HCT116 (cell line): ENCODE measurements around the gene MUC5B. TPM values are rescaled to one million over a fixed set of nuclear protein-coding genes. Genes with fewer than 3 reads are reported as not detected.

Source experiments
- ATAC-seq: fragments of 200-7000 bp; cut with Tn5 transposase; 2 replicates; pipeline ENCODE4 v1.9.1; 2020; ENCODE audit warnings: mild to moderate bottlenecking, moderate library complexity
- BruUV-seq: library from RNA; stranded (reverse); fragments of 400-500 nt; replicated peaks from 2 replicates; lab custom pipeline; 2021; lab: Mats Ljungman, UMichigan
- CTCF ChIA-PET: fragments of 300-600 bp; sonication (Branson Sonifier 250); formaldehyde crosslinking; loops from one replicate; lab custom pipeline; 2021; ENCODE audit warnings: antibody characterized with exemption; lab: Charles Lee
- POLR2A ChIA-PET: fragments of 300-600, 350-600 bp; sonication (Branson Sonifier 250); formaldehyde crosslinking; loops from one replicate; lab custom pipeline; 2021; ENCODE audit warnings: antibody characterized with exemption; lab: Charles Lee
- RAD21 ChIA-PET, 2 experiments: fragments of 300-600 bp; sonication (Branson Sonifier 250); formaldehyde crosslinking; loops; one replicate each; lab custom pipeline; 2023; ENCODE audit warnings: low total read pairs in 2 of 2; ENCODE audit not compliant: uncharacterized antibody in 2 of 2, unreplicated experiment in 2 of 2, low non-redundant PET in 1 of 2; lab: Charles Lee
- DNase-seq: peaks from one replicate; pipeline ENCODE4 v3.0.0-alpha.2; 2010; ENCODE audit warnings: low read depth, low spot score
- H2AFZ ChIP-seq: fragments of 200-600 bp; shearing (Covaris generic), sonication (generic); 2 replicates; pipeline ENCODE4 v1.6.1; 2017; ENCODE audit warnings: low read depth, mixed run types, mixed read lengths, antibody characterized with exemption, low read length; ENCODE audit not compliant: poor library complexity, severe bottlenecking
- H3K27ac ChIP-seq: 2 replicates; pipeline ENCODE4 v1.5.1; 2012; ENCODE audit warnings: low read depth, low read length
- H3K27me3 ChIP-seq: fragments of 200-600 bp; sonication (generic); 2 replicates; pipeline ENCODE4 v1.6.1; 2016; ENCODE audit warnings: mixed run types, low read length, mixed read lengths; ENCODE audit not compliant: insufficient read depth
- H3K36me3 ChIP-seq, 2 experiments: fragments of 200-500 bp in 1 of 2; fragments of 200-600 bp in 1 of 2; sonication (Bioruptor generic) in 1 of 2; sonication (generic) in 1 of 2; 2 replicates each; pipeline versions ENCODE4 v1.5.1 to v1.6.1; 2014 to 2016; ENCODE audit warnings: low read length in 2 of 2, inconsistent platforms in 1 of 2, mixed read lengths in 1 of 2, mixed run types in 1 of 2; ENCODE audit not compliant: insufficient read depth in 2 of 2, control insufficient read depth in 1 of 2
- H3K4me1 ChIP-seq, 2 experiments: fragments of 200-600 bp in 1 of 2; sonication (generic) in 1 of 2; 2 replicates each; pipeline versions ENCODE4 v1.5.1 to v1.6.1; 2012 to 2017; ENCODE audit warnings: low read length in 2 of 2, inconsistent platforms in 1 of 2, mild to moderate bottlenecking in 1 of 2, mixed read lengths in 1 of 2, mixed run types in 1 of 2, moderate library complexity in 1 of 2; ENCODE audit not compliant: insufficient read depth in 2 of 2, control insufficient read depth in 1 of 2
- H3K4me2 ChIP-seq: fragments of 200-600 bp; sonication (generic); 2 replicates; pipeline ENCODE4 v1.6.1; 2017; ENCODE audit warnings: mixed run types, low read length, mixed read lengths
- H3K4me3 ChIP-seq, 2 experiments: fragments of 200-600 bp in 1 of 2; sonication (generic) in 1 of 2; replicated peaks in 1 of 2; 2 replicates each; pipeline ENCODE4 v1.5.1; 2011 to 2016; ENCODE audit warnings: low read length in 2 of 2, control low read depth in 1 of 2, low read depth in 1 of 2, mild to moderate bottlenecking in 1 of 2, mixed read lengths in 1 of 2, mixed run types in 1 of 2
- H3K79me2 ChIP-seq: fragments of 200-600 bp; sonication (generic); 2 replicates; pipeline ENCODE4 v1.6.1; 2017; ENCODE audit warnings: mild to moderate bottlenecking, mixed run types, low read length, moderate library complexity, mixed read lengths; ENCODE audit not compliant: insufficient read depth
- H3K9ac ChIP-seq: fragments of 200-600 bp; sonication (generic); 2 replicates; pipeline ENCODE4 v1.6.1; 2016; ENCODE audit warnings: low read length, mixed read lengths
- H3K9me2 ChIP-seq: fragments of 200-600 bp; sonication (generic), shearing (Covaris generic); 2 replicates; pipeline ENCODE4 v1.6.1; 2017; ENCODE audit warnings: mixed run types, mild to moderate bottlenecking, moderate library complexity; ENCODE audit not compliant: insufficient read depth
- H3K9me3 ChIP-seq, 2 experiments: fragments of 200-500 bp in 1 of 2; fragments of 200-600 bp in 1 of 2; sonication (Bioruptor generic) in 1 of 2; sonication (generic) in 1 of 2; 2 replicates each; pipeline ENCODE4 v1.6.1; 2014 to 2017; ENCODE audit warnings: low read length in 2 of 2, mixed read lengths in 2 of 2, inconsistent platforms in 1 of 2, low read depth in 1 of 2, mild to moderate bottlenecking in 1 of 2, mixed run types in 1 of 2, moderate library complexity in 1 of 2; ENCODE audit not compliant: control insufficient read depth in 1 of 2, insufficient read depth in 1 of 2
- H4K20me1 ChIP-seq: fragments of 200-600 bp; sonication (generic), shearing (Covaris generic); 2 replicates; pipeline ENCODE4 v1.6.1; 2017; ENCODE audit warnings: mixed run types, mild to moderate bottlenecking, moderate library complexity; ENCODE audit not compliant: insufficient read depth
- CBX3 ChIP-seq: IDR thresholded peaks from 2 replicates; pipeline ENCODE4 v1.6.1; 2012; ENCODE audit warnings: low read depth
- EGR1 ChIP-seq: IDR thresholded peaks from 2 replicates; pipeline ENCODE4 v1.6.1; 2012; ENCODE audit warnings: low read depth
- ELF1 ChIP-seq: IDR thresholded peaks from 2 replicates; pipeline ENCODE4 v1.6.1; 2012; ENCODE audit warnings: low read depth, borderline replicate concordance
- EZH2 ChIP-seq: fragments of 200-600 bp; sonication (generic); IDR thresholded peaks from 2 replicates; pipeline ENCODE4 v1.6.1; 2017; ENCODE audit warnings: antibody characterized with exemption, mixed run types
- FOSL1 ChIP-seq: IDR thresholded peaks from 2 replicates; pipeline ENCODE4 v1.6.1; 2012; ENCODE audit warnings: low read depth
- JUND ChIP-seq: IDR thresholded peaks from 2 replicates; pipeline ENCODE4 v1.6.1; 2012
- POLR2A ChIP-seq: IDR thresholded peaks from 2 replicates; pipeline ENCODE4 v1.7.0; 2011; ENCODE audit warnings: borderline replicate concordance; ENCODE audit not compliant: insufficient read depth, insufficient read length; ENCODE audit errors: extremely low read depth
- POLR2AphosphoS5 ChIP-seq: IDR thresholded peaks from 2 replicates; pipeline ENCODE4 v1.6.1; 2011; ENCODE audit warnings: mild to moderate bottlenecking, low read depth, low read length, moderate library complexity
- REST ChIP-seq: IDR thresholded peaks from 2 replicates; pipeline ENCODE4 v1.6.1; 2012; ENCODE audit warnings: low read depth
- SIN3A ChIP-seq: IDR thresholded peaks from 2 replicates; pipeline ENCODE4 v1.6.1; 2012; ENCODE audit warnings: low read depth
- SP1 ChIP-seq: IDR thresholded peaks from 2 replicates; pipeline ENCODE4 v1.6.1; 2012; ENCODE audit warnings: low read depth
- SRF ChIP-seq: IDR thresholded peaks from 2 replicates; pipeline ENCODE4 v1.6.1; 2012; ENCODE audit warnings: low read depth
- ZFX ChIP-seq: fragments of 450-650 bp; IDR thresholded peaks from 2 replicates; pipeline ENCODE4 v1.6.1; 2017
- ZNF274 ChIP-seq: fragments of 200-500 bp; sonication (Bioruptor generic); IDR thresholded peaks from 2 replicates; pipeline ENCODE4 v1.6.1; 2014; ENCODE audit warnings: mild to moderate bottlenecking, low read depth, low read length, inconsistent platforms
- intact Hi-C: fragments of 100-400 bp; cut with micrococcal nuclease; formaldehyde crosslinking; loops from 2 replicates; pipeline ENCODE4 v1.10.0; 2022
- total RNA-seq: library from RNA; stranded (reverse); gene quantifications from one replicate; pipeline ENCODE4 v1.2.1, GENCODE V29; 2021; ENCODE audit not compliant: unreplicated experiment
- TF ChIP-seq, protein P1 (sequence below): IDR thresholded peaks from 2 replicates; pipeline ENCODE4 v1.6.1; 2012
- TF ChIP-seq, protein P2 (sequence below): IDR thresholded peaks from 2 replicates; pipeline ENCODE4 v1.6.1; 2011; ENCODE audit warnings: mild to moderate bottlenecking, low read length, moderate library complexity; ENCODE audit not compliant: insufficient replicate concordance; ENCODE audit errors: extremely low read depth

The MUC5B gene
- total RNA-seq, 1 experiment from 2014 or later = 1.5 TPM

DNA sequence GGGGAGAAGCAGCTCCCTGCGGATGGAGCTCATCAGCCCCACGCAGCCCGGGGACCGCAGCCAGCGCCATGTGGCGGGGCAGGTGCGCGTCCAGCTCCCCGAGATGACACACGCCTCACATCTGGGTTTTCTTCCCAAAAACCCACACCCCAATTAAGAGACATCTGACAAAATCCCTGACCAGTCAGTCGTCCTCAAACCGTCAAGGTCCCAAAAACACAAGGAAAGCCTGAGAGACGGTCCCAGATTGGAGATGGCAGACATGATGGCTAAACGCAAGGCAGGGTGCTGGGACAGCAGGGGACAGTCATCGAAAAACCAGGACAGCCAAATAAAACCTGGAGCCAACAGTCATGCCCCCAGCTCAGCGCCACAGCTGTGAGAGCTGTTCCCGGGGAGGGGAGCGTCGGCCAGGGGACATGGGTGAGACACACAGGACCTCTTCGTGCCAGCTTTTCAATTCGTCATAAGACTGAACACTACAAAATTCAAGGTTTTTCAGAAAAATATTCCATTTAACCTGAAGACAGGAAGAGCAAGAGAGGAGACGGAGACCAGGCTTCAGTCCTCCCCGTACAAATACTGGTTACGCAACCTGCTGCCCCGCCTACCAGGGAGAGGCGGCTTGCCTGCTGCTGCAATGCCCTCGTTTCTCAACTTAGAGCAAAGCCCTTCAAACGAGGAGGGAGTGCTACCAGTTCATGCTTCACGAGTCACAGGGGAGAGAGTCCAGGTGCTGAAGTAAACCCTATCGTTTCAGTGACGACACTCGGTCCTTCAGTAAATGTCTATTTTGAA lies 76.0 kb downstream of the MUC5B start:
- Histone ChIP-seq H3K4me3 (no peak overlapping the region), H3K79me2 (peaks cover 39% of the 10 kb centered on the region), H3K36me3 (0 out of 4 replicates have a peak, but pooled peaks cover 0 to 2% of the 10 kb centered on the region in 2 experiments), H3K27ac (no peak overlapping the region), H3K4me1 (peaks cover 0 to 2% of the 10 kb centered on the region in 2 experiments; a peak in 1 of 4 replicates), H3K9ac (no peak overlapping the region), H3K9me2 (no peaks in the 10 kb centered on the region), H3K27me3 (no peaks in the 10 kb centered on the region), H3K9me3 (no peaks in the 10 kb centered on the region), H4K20me1 (no peaks in the 10 kb centered on the region), H2AFZ (no peak overlapping the region), H3K4me2 (no peak overlapping the region)
- ChIA-PET RAD21 (no interaction called here), CTCF (no interaction called here), POLR2A (no interaction called here)
- TF ChIP-seq REST = no peak
- no peak for TF ChIP-seq EZH2
- no peak for TF ChIP-seq POLR2AphosphoS5
- no peak for TF ChIP-seq ZFX
- TF ChIP-seq CBX3 = no peak
- no peak for TF ChIP-seq ELF1
- no peak for TF ChIP-seq EGR1
- TF ChIP-seq SIN3A = no peak
- TF ChIP-seq POLR2A = no peak
- no peak for TF ChIP-seq JUND
- TF ChIP-seq, protein P1, sequence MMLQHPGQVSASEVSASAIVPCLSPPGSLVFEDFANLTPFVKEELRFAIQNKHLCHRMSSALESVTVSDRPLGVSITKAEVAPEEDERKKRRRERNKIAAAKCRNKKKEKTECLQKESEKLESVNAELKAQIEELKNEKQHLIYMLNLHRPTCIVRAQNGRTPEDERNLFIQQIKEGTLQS = no peak
- TF ChIP-seq, protein P2, sequence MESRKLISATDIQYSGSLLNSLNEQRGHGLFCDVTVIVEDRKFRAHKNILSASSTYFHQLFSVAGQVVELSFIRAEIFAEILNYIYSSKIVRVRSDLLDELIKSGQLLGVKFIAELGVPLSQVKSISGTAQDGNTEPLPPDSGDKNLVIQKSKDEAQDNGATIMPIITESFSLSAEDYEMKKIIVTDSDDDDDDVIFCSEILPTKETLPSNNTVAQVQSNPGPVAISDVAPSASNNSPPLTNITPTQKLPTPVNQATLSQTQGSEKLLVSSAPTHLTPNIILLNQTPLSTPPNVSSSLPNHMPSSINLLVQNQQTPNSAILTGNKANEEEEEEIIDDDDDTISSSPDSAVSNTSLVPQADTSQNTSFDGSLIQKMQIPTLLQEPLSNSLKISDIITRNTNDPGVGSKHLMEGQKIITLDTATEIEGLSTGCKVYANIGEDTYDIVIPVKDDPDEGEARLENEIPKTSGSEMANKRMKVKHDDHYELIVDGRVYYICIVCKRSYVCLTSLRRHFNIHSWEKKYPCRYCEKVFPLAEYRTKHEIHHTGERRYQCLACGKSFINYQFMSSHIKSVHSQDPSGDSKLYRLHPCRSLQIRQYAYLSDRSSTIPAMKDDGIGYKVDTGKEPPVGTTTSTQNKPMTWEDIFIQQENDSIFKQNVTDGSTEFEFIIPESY = no peak
- no peak for TF ChIP-seq SRF
- TF ChIP-seq ZNF274 = no peak
- no peak for TF ChIP-seq FOSL1
- no peak for TF ChIP-seq SP1
- intact Hi-C loops = no loop called here
- no TSS peak for BruUV-seq
- no peak for ATAC-seq
- DNase-seq = no peak
